HEK293 (cell line): ENCODE data around the gene LRRC26.
A peak's percentile ranks its signal among the peaks of the same experiment; 100 is the strongest.

Experiments used
- GLIS2 ChIP-seq: fragments of 450-650 bp; formaldehyde crosslinking; IDR thresholded peaks from 2 replicates; pipeline ENCODE4 v1.5.1; 2016; ENCODE audit warnings: missing biosample characterization, missing genetic modification characterization
- HOXC10 ChIP-seq: sonication (generic); formaldehyde crosslinking; IDR thresholded peaks from 2 replicates; pipeline ENCODE4 v1.8.1; 2023; ENCODE audit warnings: mild to moderate bottlenecking, missing genetic modification reagents
- KLF10 ChIP-seq: fragments of 450-650 bp; IDR thresholded peaks from 2 replicates; pipeline ENCODE4 v1.5.1; 2018; ENCODE audit warnings: missing biosample characterization, mild to moderate bottlenecking, missing genetic modification characterization
- KLF9 ChIP-seq: fragments of 450-650 bp; formaldehyde crosslinking; IDR thresholded peaks from 2 replicates; pipeline ENCODE4 v1.5.1; 2016; ENCODE audit warnings: missing biosample characterization, missing genetic modification characterization, low read depth
- MEIS1 ChIP-seq: sonication (generic); formaldehyde crosslinking; IDR thresholded peaks from 2 replicates; pipeline ENCODE4 v1.8.1; 2022; ENCODE audit warnings: missing genetic modification reagents, mild to moderate bottlenecking, borderline replicate concordance
- MZF1 ChIP-seq: fragments of 450-650 bp; formaldehyde crosslinking; IDR thresholded peaks from 2 replicates; pipeline ENCODE4 v1.5.1; 2017; ENCODE audit warnings: missing biosample characterization, missing genetic modification characterization, borderline replicate concordance
- SP7 ChIP-seq: fragments of 450-650 bp; formaldehyde crosslinking; IDR thresholded peaks from 2 replicates; pipeline ENCODE4 v1.5.1; 2016; ENCODE audit warnings: missing biosample characterization, missing genetic modification characterization
- ZBTB21 ChIP-seq: fragments of 450-650 bp; formaldehyde crosslinking; IDR thresholded peaks from 2 replicates; pipeline ENCODE4 v1.5.1; 2017; ENCODE audit warnings: missing biosample characterization, missing genetic modification characterization
- ZBTB48 ChIP-seq: fragments of 450-650 bp; formaldehyde crosslinking; IDR thresholded peaks from 2 replicates; pipeline ENCODE4 v1.5.1; 2016; ENCODE audit warnings: missing biosample characterization, missing genetic modification characterization
- ZFP37 ChIP-seq: fragments of 450-650 bp; formaldehyde crosslinking; IDR thresholded peaks from 2 replicates; pipeline ENCODE4 v1.5.1; 2016; ENCODE audit warnings: missing biosample characterization, missing genetic modification characterization
- ZNF121 ChIP-seq: fragments of 450-650 bp; formaldehyde crosslinking; IDR thresholded peaks from 2 replicates; pipeline ENCODE4 v1.5.1; 2016; ENCODE audit warnings: missing biosample characterization, missing genetic modification characterization
- ZNF140 ChIP-seq: fragments of 450-650 bp; formaldehyde crosslinking; IDR thresholded peaks from 2 replicates; pipeline ENCODE4 v1.5.1; 2016; ENCODE audit warnings: missing biosample characterization, missing genetic modification characterization
- ZNF146 ChIP-seq: fragments of 450-650 bp; formaldehyde crosslinking; IDR thresholded peaks from 2 replicates; pipeline ENCODE4 v1.5.1; 2016; ENCODE audit warnings: missing biosample characterization, missing genetic modification characterization
- ZNF157 ChIP-seq: fragments of 450-650 bp; formaldehyde crosslinking; IDR thresholded peaks from 2 replicates; pipeline ENCODE4 v1.5.1; 2016; ENCODE audit warnings: missing biosample characterization, missing genetic modification characterization
- ZNF174 ChIP-seq: fragments of 450-650 bp; formaldehyde crosslinking; IDR thresholded peaks from 2 replicates; pipeline ENCODE4 v1.5.0; 2017; ENCODE audit warnings: missing biosample characterization, mild to moderate bottlenecking, missing genetic modification characterization
- ZNF24 ChIP-seq: fragments of 450-650 bp; formaldehyde crosslinking; IDR thresholded peaks from 2 replicates; pipeline ENCODE4 v1.5.1; 2016; ENCODE audit warnings: missing biosample characterization, missing genetic modification characterization
- ZNF350 ChIP-seq: fragments of 450-650 bp; formaldehyde crosslinking; IDR thresholded peaks from 2 replicates; pipeline ENCODE4 v1.5.0; 2017; ENCODE audit warnings: missing biosample characterization, mild to moderate bottlenecking, missing genetic modification characterization
- ZNF501 ChIP-seq: fragments of 450-650 bp; formaldehyde crosslinking; IDR thresholded peaks from 2 replicates; pipeline ENCODE4 v1.5.1; 2016; ENCODE audit warnings: missing biosample characterization, missing genetic modification characterization
- ZNF549 ChIP-seq: fragments of 450-650 bp; IDR thresholded peaks from 2 replicates; pipeline ENCODE4 v1.5.1; 2018; ENCODE audit warnings: missing biosample characterization, missing genetic modification characterization, mild to moderate bottlenecking, inconsistent platforms, moderate library complexity
- ZNF561 ChIP-seq: fragments of 450-650 bp; IDR thresholded peaks from 2 replicates; pipeline ENCODE4 v1.5.1; 2018; ENCODE audit warnings: missing biosample characterization, missing genetic modification characterization, borderline replicate concordance
- ZNF596 ChIP-seq: fragments of 450-650 bp; IDR thresholded peaks from 2 replicates; pipeline ENCODE4 v1.5.0; 2018; ENCODE audit warnings: missing biosample characterization, mild to moderate bottlenecking, missing genetic modification characterization, moderate library complexity
- ZNF621 ChIP-seq: fragments of 450-650 bp; formaldehyde crosslinking; IDR thresholded peaks from 2 replicates; pipeline ENCODE4 v1.5.1; 2017; ENCODE audit warnings: missing biosample characterization, missing genetic modification characterization
- ZSCAN23 ChIP-seq: fragments of 450-650 bp; formaldehyde crosslinking; IDR thresholded peaks from 2 replicates; pipeline ENCODE4 v1.5.1; 2016; ENCODE audit warnings: missing biosample characterization, missing genetic modification characterization
- ZSCAN30 ChIP-seq: fragments of 450-650 bp; IDR thresholded peaks from 2 replicates; pipeline ENCODE4 v1.5.1; 2018; ENCODE audit warnings: missing biosample characterization, mild to moderate bottlenecking, missing genetic modification characterization, moderate library complexity
- TF ChIP-seq, protein P1 (sequence below): fragments of 450-650 bp; formaldehyde crosslinking; IDR thresholded peaks from 2 replicates; pipeline ENCODE4 v1.5.1; 2016; ENCODE audit warnings: missing biosample characterization, missing genetic modification characterization
- TF ChIP-seq, protein P2 (sequence below): fragments of 450-650 bp; formaldehyde crosslinking; IDR thresholded peaks from 2 replicates; pipeline ENCODE4 v1.5.1; 2016; ENCODE audit warnings: missing biosample characterization, missing genetic modification characterization
- TF ChIP-seq, protein P3 (sequence below): fragments of 450-650 bp; IDR thresholded peaks from 2 replicates; pipeline ENCODE4 v1.5.1; 2018; ENCODE audit warnings: missing biosample characterization, mild to moderate bottlenecking, missing genetic modification characterization
- TF ChIP-seq, protein P4 (sequence below): fragments of 450-650 bp; formaldehyde crosslinking; IDR thresholded peaks from 2 replicates; pipeline ENCODE4 v1.5.1; 2016; ENCODE audit warnings: missing biosample characterization, missing genetic modification characterization
- TF ChIP-seq, protein P5 (sequence below): fragments of 450-650 bp; formaldehyde crosslinking; IDR thresholded peaks from 2 replicates; pipeline ENCODE4 v1.5.1; 2016; ENCODE audit warnings: missing biosample characterization, missing genetic modification characterization
- TF ChIP-seq, protein P6 (sequence below): sonication (generic); formaldehyde crosslinking; IDR thresholded peaks from 2 replicates; pipeline ENCODE4 v1.8.1; 2022; ENCODE audit warnings: mild to moderate bottlenecking, moderate library complexity, missing genetic modification reagents

The LRRC26 gene

DNA sequence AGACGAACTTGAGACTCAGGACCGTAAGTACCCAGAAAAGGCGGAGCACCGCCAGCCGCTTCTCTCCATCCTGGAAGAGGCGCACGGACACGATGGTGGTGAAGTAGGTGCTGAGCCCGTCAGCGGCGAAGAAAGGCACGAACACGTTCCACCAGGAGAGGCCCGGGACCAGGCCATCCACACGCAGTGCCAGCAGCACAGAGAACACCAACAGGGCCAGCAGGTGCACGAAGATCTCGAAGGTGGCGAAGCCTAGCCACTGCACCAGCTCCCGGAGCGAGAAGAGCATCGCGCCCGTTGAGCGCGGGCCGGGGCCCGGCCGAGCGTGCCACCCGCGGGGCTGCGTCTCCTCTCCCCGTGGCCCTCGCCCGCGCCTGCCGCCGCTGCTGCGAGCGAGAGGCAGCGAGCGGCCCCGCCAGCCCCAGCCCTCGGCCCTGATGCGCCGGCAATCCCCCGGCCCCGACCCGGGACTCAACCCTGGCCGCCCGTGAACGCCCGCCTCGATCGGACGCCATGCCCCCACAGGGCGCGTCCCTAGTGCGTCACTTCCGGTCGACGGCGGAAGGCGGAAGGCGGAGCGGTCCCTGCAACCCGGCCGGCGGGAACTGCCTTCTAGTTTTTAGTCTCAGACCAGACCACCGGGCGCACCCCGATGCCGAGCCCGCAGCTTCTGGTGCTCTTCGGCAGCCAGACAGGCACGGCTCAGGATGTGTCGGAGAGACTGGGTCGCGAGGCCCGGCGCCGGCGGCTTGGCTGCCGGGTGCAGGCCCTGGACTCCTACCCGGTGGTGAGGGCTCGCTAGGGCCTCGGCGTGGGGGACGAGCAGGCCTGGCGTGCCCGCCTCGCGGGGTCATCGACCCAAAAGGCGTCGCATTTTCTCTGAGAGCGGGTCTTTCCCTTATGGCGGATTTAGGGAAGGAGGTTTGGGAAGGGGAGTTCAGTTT is 35.5 kb upstream of the LRRC26 start, which contains the start of the genes NDOR1 and TMEM203 (continued):
- TF ChIP-seq ZNF549 (tag by site-specific recombination) (no peak), ZNF501 (tag by site-specific recombination) (peak; percentile 65; the same call in 1 of the 2 replicates), GLIS2 (tag by site-specific recombination) (peak; percentile 58), ZNF596 (tag by site-specific recombination) (peak; percentile 42; the same call in 1 of the 2 replicates), ZSCAN30 (tag by site-specific recombination) (peak; percentile 64; the same call in 1 of the 2 replicates), ZNF121 (no peak), ZNF174 (no peak), ZNF157 (tag by site-specific recombination) (no peak), ZNF561 (peak; percentile 86), ZBTB48 (tag by site-specific recombination) (peak; percentile 24; the same call in 1 of the 2 replicates), MEIS1 (CRISPR knock-in tag) (0 out of 2 replicates have a peak, but pooled peaks have one; percentile 12), ZNF24 (tag by site-specific recombination) (0 out of 2 replicates have a peak, but pooled peaks have one; percentile 42), ZSCAN23 (tag by site-specific recombination) (peak; percentile 49; the same call in 1 of the 2 replicates), KLF10 (tag by site-specific recombination) (peak; percentile 72; the same call in 1 of the 2 replicates), MZF1 (no peak), ZNF621 (tag by site-specific recombination) (no peak), SP7 (peak; percentile 34; the same call in 1 of the 2 replicates), HOXC10 (CRISPR knock-in tag) (0 out of 2 replicates have a peak, but pooled peaks have one; percentile 53), ZFP37 (tag by site-specific recombination) (0 out of 2 replicates have a peak, but pooled peaks have one; percentile 56), KLF9 (tag by site-specific recombination) (0 out of 2 replicates have a peak, but pooled peaks have one; percentile 18), ZNF350 (tag by site-specific recombination) (no peak), ZNF146 (no peak), ZBTB21 (tag by site-specific recombination) (peak; percentile 25; the same call in 1 of the 2 replicates), ZNF140 (tag by site-specific recombination) (no peak)
- TF ChIP-seq, protein P1, sequence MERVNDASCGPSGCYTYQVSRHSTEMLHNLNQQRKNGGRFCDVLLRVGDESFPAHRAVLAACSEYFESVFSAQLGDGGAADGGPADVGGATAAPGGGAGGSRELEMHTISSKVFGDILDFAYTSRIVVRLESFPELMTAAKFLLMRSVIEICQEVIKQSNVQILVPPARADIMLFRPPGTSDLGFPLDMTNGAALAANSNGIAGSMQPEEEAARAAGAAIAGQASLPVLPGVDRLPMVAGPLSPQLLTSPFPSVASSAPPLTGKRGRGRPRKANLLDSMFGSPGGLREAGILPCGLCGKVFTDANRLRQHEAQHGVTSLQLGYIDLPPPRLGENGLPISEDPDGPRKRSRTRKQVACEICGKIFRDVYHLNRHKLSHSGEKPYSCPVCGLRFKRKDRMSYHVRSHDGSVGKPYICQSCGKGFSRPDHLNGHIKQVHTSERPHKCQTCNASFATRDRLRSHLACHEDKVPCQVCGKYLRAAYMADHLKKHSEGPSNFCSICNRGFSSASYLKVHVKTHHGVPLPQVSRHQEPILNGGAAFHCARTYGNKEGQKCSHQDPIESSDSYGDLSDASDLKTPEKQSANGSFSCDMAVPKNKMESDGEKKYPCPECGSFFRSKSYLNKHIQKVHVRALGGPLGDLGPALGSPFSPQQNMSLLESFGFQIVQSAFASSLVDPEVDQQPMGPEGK (tag by site-specific recombination) = peak; percentile 53; the same call in 1 of the 2 replicates
- TF ChIP-seq, protein P2, sequence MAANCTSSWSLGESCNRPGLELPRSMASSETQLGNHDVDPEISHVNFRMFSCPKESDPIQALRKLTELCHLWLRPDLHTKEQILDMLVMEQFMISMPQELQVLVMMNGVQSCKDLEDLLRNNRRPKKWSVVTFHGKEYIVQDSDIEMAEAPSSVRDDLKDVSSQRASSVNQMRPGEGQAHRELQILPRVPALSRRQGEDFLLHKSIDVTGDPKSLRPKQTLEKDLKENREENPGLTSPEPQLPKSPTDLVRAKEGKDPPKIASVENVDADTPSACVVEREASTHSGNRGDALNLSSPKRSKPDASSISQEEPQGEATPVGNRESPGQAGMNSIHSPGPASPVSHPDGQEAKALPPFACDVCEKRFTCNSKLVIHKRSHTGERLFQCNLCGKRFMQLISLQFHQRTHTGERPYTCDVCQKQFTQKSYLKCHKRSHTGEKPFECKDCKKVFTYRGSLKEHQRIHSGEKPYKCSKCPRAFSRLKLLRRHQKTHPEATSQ (tag by site-specific recombination) = no peak
- TF ChIP-seq, protein P3, sequence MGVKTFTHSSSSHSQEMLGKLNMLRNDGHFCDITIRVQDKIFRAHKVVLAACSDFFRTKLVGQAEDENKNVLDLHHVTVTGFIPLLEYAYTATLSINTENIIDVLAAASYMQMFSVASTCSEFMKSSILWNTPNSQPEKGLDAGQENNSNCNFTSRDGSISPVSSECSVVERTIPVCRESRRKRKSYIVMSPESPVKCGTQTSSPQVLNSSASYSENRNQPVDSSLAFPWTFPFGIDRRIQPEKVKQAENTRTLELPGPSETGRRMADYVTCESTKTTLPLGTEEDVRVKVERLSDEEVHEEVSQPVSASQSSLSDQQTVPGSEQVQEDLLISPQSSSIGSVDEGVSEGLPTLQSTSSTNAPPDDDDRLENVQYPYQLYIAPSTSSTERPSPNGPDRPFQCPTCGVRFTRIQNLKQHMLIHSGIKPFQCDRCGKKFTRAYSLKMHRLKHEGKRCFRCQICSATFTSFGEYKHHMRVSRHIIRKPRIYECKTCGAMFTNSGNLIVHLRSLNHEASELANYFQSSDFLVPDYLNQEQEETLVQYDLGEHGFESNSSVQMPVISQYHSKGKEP (tag by site-specific recombination) = peak; percentile 36; the same call in 1 of the 2 replicates
- TF ChIP-seq, protein P4, sequence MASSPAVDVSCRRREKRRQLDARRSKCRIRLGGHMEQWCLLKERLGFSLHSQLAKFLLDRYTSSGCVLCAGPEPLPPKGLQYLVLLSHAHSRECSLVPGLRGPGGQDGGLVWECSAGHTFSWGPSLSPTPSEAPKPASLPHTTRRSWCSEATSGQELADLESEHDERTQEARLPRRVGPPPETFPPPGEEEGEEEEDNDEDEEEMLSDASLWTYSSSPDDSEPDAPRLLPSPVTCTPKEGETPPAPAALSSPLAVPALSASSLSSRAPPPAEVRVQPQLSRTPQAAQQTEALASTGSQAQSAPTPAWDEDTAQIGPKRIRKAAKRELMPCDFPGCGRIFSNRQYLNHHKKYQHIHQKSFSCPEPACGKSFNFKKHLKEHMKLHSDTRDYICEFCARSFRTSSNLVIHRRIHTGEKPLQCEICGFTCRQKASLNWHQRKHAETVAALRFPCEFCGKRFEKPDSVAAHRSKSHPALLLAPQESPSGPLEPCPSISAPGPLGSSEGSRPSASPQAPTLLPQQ (tag by site-specific recombination) = peak; percentile 44; the same call in 1 of the 2 replicates
- TF ChIP-seq, protein P5, sequence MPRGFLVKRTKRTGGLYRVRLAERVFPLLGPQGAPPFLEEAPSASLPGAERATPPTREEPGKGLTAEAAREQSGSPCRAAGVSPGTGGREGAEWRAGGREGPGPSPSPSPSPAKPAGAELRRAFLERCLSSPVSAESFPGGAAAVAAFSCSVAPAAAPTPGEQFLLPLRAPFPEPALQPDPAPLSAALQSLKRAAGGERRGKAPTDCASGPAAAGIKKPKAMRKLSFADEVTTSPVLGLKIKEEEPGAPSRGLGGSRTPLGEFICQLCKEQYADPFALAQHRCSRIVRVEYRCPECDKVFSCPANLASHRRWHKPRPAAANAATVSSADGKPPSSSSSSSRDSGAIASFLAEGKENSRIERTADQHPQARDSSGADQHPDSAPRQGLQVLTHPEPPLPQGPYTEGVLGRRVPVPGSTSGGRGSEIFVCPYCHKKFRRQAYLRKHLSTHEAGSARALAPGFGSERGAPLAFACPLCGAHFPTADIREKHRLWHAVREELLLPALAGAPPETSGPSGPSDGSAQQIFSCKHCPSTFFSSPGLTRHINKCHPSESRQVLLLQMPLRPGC = peak; percentile 19; the same call in 1 of the 2 replicates
- TF ChIP-seq, protein P6, sequence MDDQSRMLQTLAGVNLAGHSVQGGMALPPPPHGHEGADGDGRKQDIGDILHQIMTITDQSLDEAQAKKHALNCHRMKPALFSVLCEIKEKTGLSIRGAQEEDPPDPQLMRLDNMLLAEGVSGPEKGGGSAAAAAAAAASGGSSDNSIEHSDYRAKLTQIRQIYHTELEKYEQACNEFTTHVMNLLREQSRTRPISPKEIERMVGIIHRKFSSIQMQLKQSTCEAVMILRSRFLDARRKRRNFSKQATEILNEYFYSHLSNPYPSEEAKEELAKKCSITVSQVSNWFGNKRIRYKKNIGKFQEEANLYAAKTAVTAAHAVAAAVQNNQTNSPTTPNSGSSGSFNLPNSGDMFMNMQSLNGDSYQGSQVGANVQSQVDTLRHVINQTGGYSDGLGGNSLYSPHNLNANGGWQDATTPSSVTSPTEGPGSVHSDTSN (CRISPR knock-in tag) = peak; percentile 97
